GM23338 (cell line): ENCODE data around the gene RECQL5. TPM values are rescaled to one million over a fixed set of nuclear protein-coding genes. Genes with fewer than 3 reads are reported as not detected.

Source experiments
- ATAC-seq: fragments of 200-7000 bp; cut with Tn5 transposase; 3 replicates; pipeline ENCODE4 v1.9.1; 2020
- DNase-seq: peaks from one replicate; pipeline ENCODE4 v3.0.0-alpha.2; 2015; ENCODE audit warnings: low spot score
- H2AFZ ChIP-seq: fragments of 200-600 bp; sonication (generic); 2 replicates; pipeline ENCODE4 v1.8.0; 2016; ENCODE audit warnings: antibody characterized with exemption, mild to moderate bottlenecking, moderate library complexity
- H3F3A ChIP-seq: fragments of 200-600 bp; sonication (generic); replicated peaks from 2 replicates; pipeline ENCODE4 v1.8.0; 2017; ENCODE audit warnings: antibody characterized with exemption, mixed run types, low read depth
- H3K27ac ChIP-seq: fragments of 200-600 bp; sonication (generic); 2 replicates; pipeline ENCODE4 v1.6.1; 2016; ENCODE audit warnings: low read depth
- H3K27me3 ChIP-seq: fragments of 200-600 bp; sonication (generic); 2 replicates; pipeline ENCODE4 v1.8.0; 2016; ENCODE audit warnings: mild to moderate bottlenecking, mixed run types, moderate library complexity; ENCODE audit not compliant: insufficient read depth
- H3K36me3 ChIP-seq: fragments of 200-600 bp; sonication (generic); 2 replicates; pipeline ENCODE4 v1.8.0; 2016; ENCODE audit warnings: mild to moderate bottlenecking; ENCODE audit not compliant: insufficient read depth
- H3K4me1 ChIP-seq: fragments of 200-600 bp; sonication (generic); 2 replicates; pipeline ENCODE4 v1.8.0; 2016; ENCODE audit warnings: mild to moderate bottlenecking, moderate library complexity; ENCODE audit not compliant: insufficient read depth
- H3K4me2 ChIP-seq: fragments of 200-600 bp; sonication (generic); 2 replicates; pipeline ENCODE4 v1.7.1; 2017; ENCODE audit warnings: mixed run types
- H3K4me3 ChIP-seq: fragments of 200-600 bp; sonication (generic); 2 replicates; pipeline ENCODE4 v1.6.1; 2016; ENCODE audit warnings: mixed run types
- H3K79me2 ChIP-seq: fragments of 200-600 bp; sonication (generic); replicated peaks from 2 replicates; pipeline ENCODE4 v1.8.0; 2017; ENCODE audit warnings: mild to moderate bottlenecking; ENCODE audit not compliant: insufficient read depth
- H3K9me2 ChIP-seq: fragments of 200-600 bp; sonication (generic); 2 replicates; pipeline ENCODE4 v1.8.0; 2017; ENCODE audit not compliant: insufficient read depth
- H4K20me1 ChIP-seq: fragments of 200-600 bp; sonication (generic); replicated peaks from 2 replicates; pipeline ENCODE4 v1.8.0; 2017; ENCODE audit warnings: mild to moderate bottlenecking; ENCODE audit not compliant: insufficient read depth
- H3K27ac Mint-ChIP-seq: 2 replicates; pipeline ENCODE4 v1.8.0; 2020; ENCODE audit warnings: inconsistent platforms, mild to moderate bottlenecking, moderate library complexity, mixed read lengths
- H3K27me3 Mint-ChIP-seq: 3 replicates; pipeline ENCODE4 v1.8.0; 2022; ENCODE audit warnings: low read depth, mild to moderate bottlenecking, moderate library complexity, mixed read lengths, inconsistent platforms; ENCODE audit not compliant: insufficient read depth, poor library complexity
- H3K36me3 Mint-ChIP-seq: 3 replicates; pipeline ENCODE4 v1.8.0; 2021; ENCODE audit warnings: low read depth, mild to moderate bottlenecking, inconsistent platforms, moderate library complexity, mixed read lengths
- H3K4me1 Mint-ChIP-seq: 3 replicates; pipeline ENCODE4 v1.8.0; 2020; ENCODE audit warnings: mild to moderate bottlenecking, inconsistent platforms, mixed read lengths
- H3K4me3 Mint-ChIP-seq: 3 replicates; pipeline ENCODE4 v1.8.0; 2021; ENCODE audit warnings: moderate library complexity, mild to moderate bottlenecking, inconsistent platforms, mixed read lengths
- H3K9me3 Mint-ChIP-seq: 3 replicates; pipeline ENCODE4 v1.8.0; 2020; ENCODE audit warnings: moderate library complexity, mild to moderate bottlenecking, inconsistent platforms, mixed read lengths
- CREB1 ChIP-seq: fragments of 250-450 bp; sonication (Bioruptor Pico); IDR thresholded peaks from 2 replicates; pipeline ENCODE4 v1.5.0; 2020; ENCODE audit warnings: low read depth, mild to moderate bottlenecking, moderate library complexity
- CTCF ChIP-seq, 2 experiments: fragments of 200-600 bp in 1 of 2; sonication (generic) in 1 of 2; conservative IDR thresholded peaks; 2 replicates each; pipeline versions ENCODE4 v1.5.1 to v1.6.1; 2016 to 2017; ENCODE audit warnings: antibody characterized with exemption in 2 of 2, low read depth in 2 of 2, mild to moderate bottlenecking in 2 of 2, moderate library complexity in 1 of 2
- ETS1 ChIP-seq: IDR thresholded peaks from 2 replicates; pipeline ENCODE4 v1.6.1; 2016; ENCODE audit warnings: antibody characterized with exemption
- EZH2 ChIP-seq: fragments of 200-600 bp; sonication (generic); IDR thresholded peaks from one replicate; pipeline ENCODE4 v1.8.0; 2017; ENCODE audit warnings: antibody characterized with exemption, mild to moderate bottlenecking, low read depth; ENCODE audit not compliant: unreplicated experiment
- EZH2phosphoT487 ChIP-seq: fragments of 200-600 bp; sonication (generic); IDR thresholded peaks from one replicate; pipeline ENCODE4 v1.8.1; 2018; ENCODE audit warnings: antibody characterized with exemption; ENCODE audit not compliant: unreplicated experiment
- JUNB ChIP-seq: IDR thresholded peaks from one replicate; pipeline ENCODE4 v1.6.1; 2016; ENCODE audit warnings: antibody characterized with exemption; ENCODE audit not compliant: unreplicated experiment
- NANOG ChIP-seq: IDR thresholded peaks from 2 replicates; pipeline ENCODE4 v1.6.1; 2016; ENCODE audit warnings: antibody characterized with exemption, borderline replicate concordance
- POLR2AphosphoS5 ChIP-seq: IDR thresholded peaks from 2 replicates; pipeline ENCODE4 v1.6.1; 2016; ENCODE audit warnings: antibody characterized with exemption, low read depth
- REST ChIP-seq: IDR thresholded peaks from one replicate; pipeline ENCODE4 v1.6.1; 2018; ENCODE audit warnings: antibody characterized with exemption; ENCODE audit not compliant: unreplicated experiment
- STAT1 ChIP-seq: IDR thresholded peaks from one replicate; pipeline ENCODE4 v1.6.1; 2016; ENCODE audit warnings: antibody characterized with exemption; ENCODE audit not compliant: unreplicated experiment
- ZNF114 ChIP-seq: fragments of 250-450 bp; sonication (Bioruptor Pico); IDR thresholded peaks from 2 replicates; pipeline ENCODE4 v1.5.0; 2020; ENCODE audit warnings: mild to moderate bottlenecking, moderate library complexity
- ZNF331 ChIP-seq: fragments of 250-450 bp; sonication (Bioruptor Pico); IDR thresholded peaks from 2 replicates; pipeline ENCODE4 v1.5.0; 2020; ENCODE audit warnings: low read depth, mild to moderate bottlenecking, moderate library complexity
- ZNF462 ChIP-seq: fragments of 250-450 bp; sonication (Bioruptor Pico); IDR thresholded peaks from 2 replicates; pipeline ENCODE4 v1.5.0; 2020; ENCODE audit warnings: mild to moderate bottlenecking, moderate library complexity
- polyA plus RNA-seq: library from polyadenylated mRNA; unstranded; fragments of >200 nt; fragmentation: Nextera tagmentation; extraction: Ambion mirVana; gene quantifications from 2 replicates; pipeline ENCODE4 v1.2.1, GENCODE V29; 2016
- total RNA-seq: library from RNA; depleted of rRNA; stranded (reverse); fragments of >200 nt; shearing (Covaris generic); gene quantifications from 2 replicates; pipeline ENCODE4 v1.2.3, GENCODE V29; 2014

Gene RECQL5
- total and polyA plus RNA-seq, 2 experiments from 2014 or later = 20.0 to 23.3 TPM

- TF ChIP-seq ZNF462 (CRISPR knock-in tag) = no peak
- TF ChIP-seq POLR2AphosphoS5 = no peak
- no peak for TF ChIP-seq CREB1 (CRISPR knock-in tag)
Observed at GRCh38 chr17:75617218-75617617, 49.7 kb downstream of the RECQL5 start (continued).

- H3K27ac Mint-ChIP-seq = no peak overlapping the region
- TF ChIP-seq ETS1 (no peak), JUNB (no peak), REST (no peak), POLR2AphosphoS5 (no peak), STAT1 (no peak), ZNF331 (no peak), EZH2phosphoT487 (no peak), CTCF (conservative IDR thresholded peaks at IDR 0.05; ENCODE audit: low read depth in 2 of 2) (no peak), NANOG (no peak), EZH2 (no peak), ZNF114 (no peak)
Observed at GRCh38 chr17:75616521-75617122, 50.3 kb downstream of the RECQL5 start.

More at GRCh38 chr17:75616521-75617122, 50.3 kb downstream of the RECQL5 start:
- H3K4me1 Mint-ChIP-seq = peaks cover 3% of the 10 kb centered on the region; the same call in 1 of the 3 replicates
- Histone ChIP-seq H3F3A (no peaks in the 10 kb centered on the region), H4K20me1 (no peaks in the 10 kb centered on the region), H3K79me2 (no peaks in the 10 kb centered on the region), H2AFZ (no peak overlapping the region), H3K27me3 (no peaks in the 10 kb centered on the region), H3K9me2 (no peaks in the 10 kb centered on the region), H3K4me1 (no peaks in the 10 kb centered on the region), H3K4me3 (no peak overlapping the region), H3K36me3 (no peaks in the 10 kb centered on the region), H3K27ac (no peak overlapping the region), H3K4me2 (no peak overlapping the region)
- DNase-seq (no peak), ATAC-seq (no peak)
- H3K36me3 Mint-ChIP-seq = no peaks in the 10 kb centered on the region
- no peaks in the 10 kb centered on the region; the same call in 2 of the 3 replicates for H3K9me3 Mint-ChIP-seq
- H3K4me3 Mint-ChIP-seq = no peak overlapping the region
- peaks cover 16% of the 10 kb centered on the region for H3K27me3 Mint-ChIP-seq
